Suppressor macrophage treated with lipopolysaccharide for 4 hours (primary cell): ENCODE measurements around the gene RNF213.
A peak's percentile ranks its signal among the peaks of the same experiment; 100 is the strongest.

Experiments used
- DNase-seq: peaks from one replicate; pipeline ENCODE4 v3.0.0-alpha.2; 2020

RNF213 gene

GRCh38 chr17:80422981-80423380, 162.3 kb downstream of the RNF213 start:
- no peak for DNase-seq

DNA sequence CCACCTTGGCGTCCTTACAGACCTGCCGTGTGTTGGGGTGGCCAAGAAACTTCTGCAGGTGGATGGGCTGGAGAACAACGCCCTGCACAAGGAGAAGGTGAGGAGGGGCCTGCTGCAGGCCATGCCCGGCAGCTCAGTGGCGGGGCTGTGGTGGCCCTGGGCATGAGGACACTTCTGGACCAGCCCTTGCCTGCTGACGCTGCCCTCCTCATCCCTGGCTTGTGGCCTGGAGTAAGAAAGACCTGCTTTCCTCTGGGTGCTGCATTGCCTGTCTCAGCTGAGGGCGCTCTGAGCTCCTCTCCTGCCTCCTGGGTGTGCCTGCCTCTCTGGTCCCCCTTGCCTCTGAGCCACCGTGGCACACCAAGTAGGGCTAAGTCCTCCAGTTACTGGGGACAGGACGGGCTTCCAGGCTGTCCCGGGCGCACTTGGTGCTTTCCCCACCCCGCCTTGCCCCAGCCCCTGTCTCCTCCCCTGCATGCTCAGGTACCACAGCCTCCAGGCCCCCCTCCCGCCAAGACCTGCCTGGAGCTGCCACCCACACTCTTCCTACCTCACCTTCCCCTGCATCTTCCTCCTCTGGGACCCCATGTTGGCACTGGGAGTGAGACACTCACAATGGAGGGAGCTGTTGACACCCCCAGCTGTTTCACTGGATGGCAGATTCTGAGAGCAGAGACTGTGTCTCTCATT, 163.0 kb downstream of the RNF213 start:
- no peak for DNase-seq

DNA sequence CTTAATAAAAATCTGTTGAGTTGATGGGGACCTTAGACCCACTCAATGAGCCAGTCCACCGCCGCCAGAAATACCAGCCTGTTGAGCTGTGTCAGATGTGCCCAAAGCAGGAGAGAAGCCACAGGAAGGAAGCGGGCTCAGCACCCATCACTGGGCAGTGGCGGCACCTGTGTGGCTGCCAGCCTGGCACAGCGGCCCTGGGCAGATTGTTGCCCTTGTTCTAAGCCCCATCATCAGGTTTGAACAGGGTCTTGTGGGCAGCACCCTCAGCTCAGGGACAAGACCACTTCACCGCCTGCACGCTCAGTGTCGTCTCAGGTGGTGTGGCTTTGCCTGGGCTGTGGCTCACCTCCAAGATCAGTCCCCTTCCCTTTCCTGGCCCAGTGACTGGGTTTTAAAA, 163.6 kb downstream of the RNF213 start:
- no peak for DNase-seq

- no peak for DNase-seq
Measured at GRCh38 chr17:80424878-80425765, 164.5 kb downstream of the RNF213 start.

- DNase-seq = no peak
Measured at GRCh38 chr17:80425835-80426426, 165.3 kb downstream of the RNF213 start.

- DNase-seq = peak; percentile 82
Measured at GRCh38 chr17:80426671-80427326, 166.1 kb downstream of the RNF213 start.

DNA sequence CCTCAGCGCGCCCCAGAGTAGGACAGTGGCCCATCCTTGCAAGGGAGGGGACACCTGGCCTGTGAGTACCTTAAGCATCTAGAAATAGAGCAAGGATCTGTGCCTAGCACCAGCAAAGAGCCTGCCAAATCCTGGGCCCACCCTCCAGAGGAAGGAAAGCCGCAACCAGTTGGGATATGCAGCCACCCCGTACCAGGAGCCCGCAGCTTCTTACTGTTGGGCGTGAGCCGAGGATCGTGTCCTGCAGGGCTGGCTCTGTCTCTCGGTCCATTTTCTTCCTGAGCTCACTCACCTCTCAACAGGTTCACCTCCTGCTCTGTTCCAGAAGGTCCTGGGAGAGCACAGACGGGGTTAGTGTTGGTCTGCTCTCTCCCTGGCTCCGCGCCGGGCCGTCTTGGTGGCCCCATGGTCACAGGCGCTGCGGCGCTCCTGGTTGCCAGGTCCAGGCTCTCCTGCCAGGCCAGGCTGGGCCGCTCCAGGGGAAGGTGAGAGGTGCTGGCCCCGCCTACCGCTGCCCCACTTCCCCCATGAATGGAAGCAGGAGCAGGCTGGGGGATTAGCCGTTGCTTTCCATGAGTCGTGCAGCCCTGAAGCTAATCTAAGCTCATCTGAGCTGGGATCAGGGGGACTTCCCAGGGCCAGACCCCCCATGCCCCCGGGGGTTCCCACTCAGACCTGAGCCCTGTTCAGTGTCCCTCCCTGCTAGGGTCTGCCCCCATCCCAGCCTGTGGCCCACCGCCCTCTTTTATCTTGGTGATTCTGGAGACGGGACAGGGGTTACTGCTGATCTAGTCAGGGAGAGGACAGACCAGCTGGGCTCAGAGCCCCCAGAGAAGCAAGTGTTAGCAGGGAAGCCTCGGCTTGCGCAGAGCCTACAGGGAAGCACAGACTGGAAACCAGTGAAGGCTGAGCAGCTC, 167.0 kb downstream of the RNF213 start:
- DNase-seq = no peak

DNA sequence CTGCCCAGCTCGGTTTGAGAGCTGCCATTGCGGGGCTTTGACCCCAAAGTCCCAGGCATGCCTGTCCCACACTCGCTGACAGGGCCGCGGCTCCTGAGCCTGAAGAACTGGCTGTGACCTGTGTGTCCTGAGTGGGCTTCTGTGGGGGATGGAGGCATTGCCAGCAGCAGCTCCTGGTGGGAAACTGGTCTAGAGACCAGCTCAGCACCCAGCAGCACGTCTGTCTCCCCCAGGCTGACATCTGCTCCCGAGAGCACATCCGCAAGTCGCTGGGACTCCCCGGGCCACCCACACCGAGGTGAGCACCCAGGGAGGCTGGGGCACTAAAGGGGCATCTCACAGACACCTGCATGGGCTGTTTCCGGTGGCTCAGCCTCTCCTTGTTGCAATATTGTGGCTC, 167.7 kb downstream of the RNF213 start:
- DNase-seq = no peak

GRCh38 chr17:80428796-80429195, 168.1 kb downstream of the RNF213 start:
- no peak for DNase-seq

- no peak for DNase-seq
Measured at GRCh38 chr17:80429356-80430275, 169.0 kb downstream of the RNF213 start.

DNA sequence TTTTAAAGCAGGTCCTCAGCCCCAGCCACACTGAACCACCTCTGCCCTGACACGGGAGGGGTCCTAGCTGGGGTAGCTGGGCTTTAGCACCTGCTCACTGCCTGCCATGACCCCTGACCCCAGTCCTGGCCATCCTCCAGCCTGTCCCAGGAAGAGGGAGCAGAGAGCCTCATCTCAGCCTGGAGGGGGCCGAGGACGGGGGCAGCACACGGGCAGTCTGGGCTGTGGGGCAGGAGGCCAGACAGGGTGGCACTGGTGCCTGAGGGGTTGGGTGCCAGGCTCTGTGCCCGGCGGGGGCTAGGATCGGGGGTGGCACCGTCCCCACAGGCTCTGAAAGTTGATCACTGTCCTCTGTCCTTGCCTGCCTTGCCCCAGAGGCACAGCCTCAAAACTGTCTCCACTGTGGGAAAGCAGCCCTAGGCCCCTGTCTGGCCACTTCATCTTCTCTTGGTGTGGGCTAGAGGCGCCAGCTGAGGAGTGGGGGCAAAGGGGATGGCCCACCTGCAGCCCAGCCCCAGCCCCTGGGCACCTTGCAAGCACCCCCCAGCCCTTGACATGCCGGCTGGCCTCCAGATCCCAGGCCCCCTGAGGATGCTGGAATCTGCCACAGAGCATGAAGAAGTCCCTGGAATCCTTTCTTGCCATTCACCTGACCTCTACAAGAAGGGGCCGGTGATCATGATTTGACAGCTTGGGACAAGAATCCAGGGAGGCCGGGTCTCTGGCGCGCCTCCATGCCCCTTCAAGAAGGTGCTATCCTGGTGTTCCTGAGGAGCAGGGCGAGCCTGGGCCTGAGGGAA, 170.0 kb downstream of the RNF213 start:
- DNase-seq = no peak

- DNase-seq = no peak
Measured at GRCh38 chr17:80431246-80432195, 170.9 kb downstream of the RNF213 start.

DNA sequence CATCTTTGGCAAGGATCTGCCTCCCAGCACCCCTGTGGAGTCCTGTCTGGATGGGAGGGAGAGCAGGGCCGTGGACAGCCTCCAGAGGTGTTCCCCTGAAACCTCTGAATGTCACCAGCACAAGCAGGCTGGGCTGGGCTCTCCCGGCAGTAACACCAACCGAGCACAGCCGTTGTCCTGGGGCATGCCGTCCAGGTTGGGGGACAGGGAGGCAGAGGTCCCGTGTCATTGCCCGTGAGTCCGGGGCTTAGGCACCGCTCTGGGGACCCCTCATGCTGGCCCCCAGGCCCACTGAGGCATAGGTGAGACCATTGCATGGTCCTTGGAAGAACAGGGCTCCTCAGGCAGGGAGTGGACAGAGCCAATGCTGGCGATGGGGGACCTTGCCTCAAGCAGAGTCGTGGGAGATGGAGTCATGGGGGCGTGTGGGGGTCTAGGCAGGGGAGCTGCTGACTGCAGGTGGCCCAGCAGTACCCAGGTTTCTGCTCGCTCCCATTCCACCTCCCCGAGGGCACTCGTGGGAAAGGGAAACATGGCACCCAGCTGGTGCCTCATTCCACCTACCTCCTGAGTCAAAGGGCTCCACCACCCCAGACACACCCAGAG, 171.8 kb downstream of the RNF213 start:
- no peak for DNase-seq

DNA sequence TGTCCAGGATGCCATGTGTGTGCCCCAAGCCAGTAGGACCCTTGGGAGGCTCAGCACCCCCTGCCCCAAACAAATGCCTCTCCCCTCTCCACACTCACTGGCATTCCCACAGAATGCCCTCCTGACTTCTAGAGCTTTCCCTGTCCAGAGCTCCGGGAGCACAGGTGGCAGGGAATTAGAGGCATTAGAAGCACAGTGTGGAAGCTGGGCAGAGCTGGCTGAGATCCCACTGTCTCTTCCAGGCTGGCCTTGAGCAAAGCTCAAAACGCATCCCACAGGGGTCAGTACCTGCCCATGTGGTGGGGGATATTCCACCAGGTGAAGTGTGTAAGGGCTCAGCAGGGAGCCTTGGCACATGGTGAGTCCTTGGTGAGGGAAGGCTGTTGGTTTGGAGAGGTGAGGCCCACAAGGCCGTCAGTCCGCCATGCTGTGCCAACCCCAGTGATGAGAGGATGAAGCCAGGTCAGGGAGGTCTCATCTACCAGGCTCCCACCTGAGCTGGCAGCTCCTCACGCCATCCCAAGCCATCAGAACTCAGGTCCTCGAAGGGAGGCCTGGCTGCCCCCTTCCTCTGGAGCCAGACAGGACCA, 172.4 kb downstream of the RNF213 start:
- no peak for DNase-seq

DNA sequence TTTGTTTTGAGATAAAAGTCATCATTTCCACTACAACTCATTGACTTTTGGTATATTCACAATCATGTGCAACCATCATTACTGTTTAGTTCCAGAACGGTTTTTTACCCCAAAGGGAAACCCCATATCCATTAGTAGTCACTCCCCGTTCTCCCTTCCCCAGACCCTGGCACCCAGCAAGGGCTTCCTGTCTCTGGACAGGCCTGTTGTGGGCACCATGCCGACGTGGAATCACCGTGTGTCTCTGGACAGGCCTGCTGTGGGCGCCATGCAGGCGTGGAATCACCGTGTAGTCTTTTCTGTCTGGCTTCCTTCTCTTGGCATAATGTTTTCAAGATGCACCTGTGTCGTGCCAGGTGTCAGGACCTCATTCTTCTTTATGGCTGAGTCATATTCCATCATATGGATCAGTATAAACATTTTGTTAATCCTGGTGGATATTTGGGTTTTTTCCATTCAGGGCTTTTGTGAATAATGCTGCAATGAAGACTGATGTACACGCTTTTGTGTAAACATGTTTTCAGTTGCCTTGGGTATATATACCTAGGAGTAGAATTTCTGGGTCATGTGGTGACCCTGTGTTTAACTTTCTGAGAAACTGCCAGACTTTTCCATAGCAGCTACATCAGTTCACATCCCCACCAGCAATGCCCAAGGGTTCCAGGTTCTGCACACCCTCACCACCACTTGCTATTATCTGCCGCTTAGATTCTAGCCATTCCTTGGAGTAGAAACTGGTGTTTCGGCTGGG, 173.4 kb downstream of the RNF213 start:
- DNase-seq = no peak

- DNase-seq = no peak
Measured at GRCh38 chr17:80437532-80437931, 176.9 kb downstream of the RNF213 start.

DNA sequence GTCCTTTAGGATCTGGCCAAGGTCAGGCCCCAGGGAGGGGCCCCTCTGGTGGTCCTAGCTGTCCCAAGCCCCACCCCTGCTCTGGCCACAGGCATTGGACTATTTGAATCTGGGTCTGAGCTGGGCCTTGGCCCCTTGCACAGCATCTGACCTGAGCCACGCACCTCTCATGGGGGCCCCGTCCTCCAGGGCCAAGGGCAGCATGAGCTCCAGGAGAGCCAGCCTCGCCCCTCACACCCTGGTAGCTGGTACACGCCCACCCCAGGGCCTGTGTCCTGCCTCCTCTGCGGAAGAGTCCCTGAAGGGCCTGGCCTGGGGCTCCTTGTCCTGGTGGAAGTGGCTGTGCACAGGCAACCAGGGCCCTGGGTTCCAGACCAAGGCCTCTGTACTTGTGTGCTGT, 178.2 kb downstream of the RNF213 start:
- no peak for DNase-seq
